Neural crest cell (in vitro differentiated cells): ENCODE measurements around the gene DLL4. TPM values are rescaled to one million over a fixed set of nuclear protein-coding genes. Genes with fewer than 3 reads are reported as not detected.

Experiments
- DNase-seq: peaks from one replicate; pipeline ENCODE4 v3.0.0; 2021; ENCODE audit warnings: low read depth, mixed read lengths, low spot score
- H3K27ac Mint-ChIP-seq: one replicate; pipeline ENCODE4 v1.8.0; 2021; ENCODE audit warnings: mild to moderate bottlenecking, mixed read lengths; ENCODE audit not compliant: unreplicated experiment
- H3K27me3 Mint-ChIP-seq: 2 replicates; pipeline ENCODE4 v1.8.0; 2021; ENCODE audit warnings: low read depth, mild to moderate bottlenecking, mixed read lengths
- H3K36me3 Mint-ChIP-seq: 2 replicates; pipeline ENCODE4 v1.8.0; 2021; ENCODE audit warnings: low read depth, mild to moderate bottlenecking, mixed read lengths
- H3K4me1 Mint-ChIP-seq: 2 replicates; pipeline ENCODE4 v1.8.0; 2021; ENCODE audit warnings: mixed read lengths
- H3K4me3 Mint-ChIP-seq: one replicate; pipeline ENCODE4 v1.8.0; 2021; ENCODE audit warnings: mild to moderate bottlenecking, mixed read lengths
- H3K9me3 Mint-ChIP-seq: 2 replicates; pipeline ENCODE4 v1.8.0; 2021; ENCODE audit warnings: mixed read lengths
- total RNA-seq: library from RNA; stranded (reverse); gene quantifications from 2 replicates; pipeline ENCODE4 v1.2.1, GENCODE V29; 2021
- TF ChIP-seq, protein P1 (sequence below): fragments of 200-600 bp; sonication (generic); conservative IDR thresholded peaks from 2 replicates; pipeline ENCODE4 v1.5.0; 2021; ENCODE audit warnings: antibody characterized with exemption, mild to moderate bottlenecking

DLL4 gene
- total RNA-seq, 1 donor from 2014 or later: 1.7 TPM

DNA sequence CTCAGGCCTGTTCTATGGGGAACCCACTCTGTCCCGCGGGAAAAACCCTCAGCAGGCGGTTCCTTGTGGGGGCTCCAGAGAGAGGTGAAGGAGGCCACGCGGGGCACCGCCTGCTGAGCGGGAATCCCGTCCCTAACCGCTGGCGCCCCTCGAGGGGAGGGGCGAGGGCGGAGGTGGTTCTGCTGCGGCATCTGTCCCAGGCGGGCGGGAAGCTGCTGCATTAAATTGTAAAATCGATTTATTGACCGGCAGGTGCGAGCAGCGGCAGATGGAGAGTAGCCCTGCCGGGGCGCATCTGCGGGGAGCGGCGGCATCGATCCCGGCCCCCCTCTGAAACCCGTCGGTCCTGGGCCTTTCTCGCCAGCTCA lies 3.7 kb upstream of the DLL4 start:
- H3K27ac Mint-ChIP-seq: no peak overlapping the region
- H3K4me1 Mint-ChIP-seq: peaks cover 30% of the 10 kb centered on the region
- H3K27me3 Mint-ChIP-seq: peaks cover 94% of the 10 kb centered on the region
- H3K4me3 Mint-ChIP-seq: peak overlapping the region; percentile 60
- TF ChIP-seq, protein P1, sequence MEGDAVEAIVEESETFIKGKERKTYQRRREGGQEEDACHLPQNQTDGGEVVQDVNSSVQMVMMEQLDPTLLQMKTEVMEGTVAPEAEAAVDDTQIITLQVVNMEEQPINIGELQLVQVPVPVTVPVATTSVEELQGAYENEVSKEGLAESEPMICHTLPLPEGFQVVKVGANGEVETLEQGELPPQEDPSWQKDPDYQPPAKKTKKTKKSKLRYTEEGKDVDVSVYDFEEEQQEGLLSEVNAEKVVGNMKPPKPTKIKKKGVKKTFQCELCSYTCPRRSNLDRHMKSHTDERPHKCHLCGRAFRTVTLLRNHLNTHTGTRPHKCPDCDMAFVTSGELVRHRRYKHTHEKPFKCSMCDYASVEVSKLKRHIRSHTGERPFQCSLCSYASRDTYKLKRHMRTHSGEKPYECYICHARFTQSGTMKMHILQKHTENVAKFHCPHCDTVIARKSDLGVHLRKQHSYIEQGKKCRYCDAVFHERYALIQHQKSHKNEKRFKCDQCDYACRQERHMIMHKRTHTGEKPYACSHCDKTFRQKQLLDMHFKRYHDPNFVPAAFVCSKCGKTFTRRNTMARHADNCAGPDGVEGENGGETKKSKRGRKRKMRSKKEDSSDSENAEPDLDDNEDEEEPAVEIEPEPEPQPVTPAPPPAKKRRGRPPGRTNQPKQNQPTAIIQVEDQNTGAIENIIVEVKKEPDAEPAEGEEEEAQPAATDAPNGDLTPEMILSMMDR: no peak
- H3K36me3 Mint-ChIP-seq: no peaks in the 10 kb centered on the region
- DNase-seq: no peak
- no peaks in the 10 kb centered on the region for H3K9me3 Mint-ChIP-seq

DNA sequence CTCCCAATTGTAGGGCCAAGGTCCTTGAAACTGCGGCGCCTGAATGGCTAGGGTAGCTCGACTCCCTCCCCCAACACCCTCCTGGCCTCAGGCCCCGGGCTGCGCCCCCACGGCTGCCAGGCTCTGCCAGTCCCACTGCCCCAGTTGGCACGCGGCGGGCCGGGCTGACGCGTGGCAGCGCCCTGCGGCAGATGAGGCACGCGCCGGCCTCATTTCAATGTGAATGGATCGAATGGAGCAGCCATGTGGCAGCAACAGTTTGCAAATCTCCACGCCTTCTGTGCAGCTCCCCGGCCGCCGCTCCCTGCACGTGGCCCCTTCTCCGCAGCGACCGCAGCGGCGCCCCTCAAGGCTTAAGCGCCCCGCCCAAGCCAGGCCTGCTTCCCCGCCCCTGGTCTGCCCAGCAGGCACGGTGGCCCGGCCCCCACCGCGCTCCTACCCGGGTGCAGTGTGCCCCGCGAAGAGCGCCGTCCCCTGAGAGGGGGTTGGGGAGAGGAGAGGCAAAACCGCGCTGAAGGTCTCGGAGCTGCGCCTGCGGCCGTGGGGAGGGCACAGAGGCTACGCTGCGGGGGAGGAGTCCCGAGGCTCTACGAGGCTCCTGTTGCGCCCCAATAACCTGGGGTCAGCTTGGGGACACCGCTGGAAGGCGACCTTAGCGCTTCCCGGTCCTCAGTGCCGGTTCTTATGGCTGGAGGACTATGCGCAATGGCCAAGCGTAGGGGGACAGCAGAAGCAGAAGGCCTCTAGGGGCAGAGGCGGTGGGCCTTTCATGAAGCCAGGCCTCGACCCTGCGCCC lies 3.1 kb upstream of the DLL4 start:
- TF ChIP-seq, protein P1: peak; percentile 15
- peak overlapping the region; percentile 66 for H3K4me3 Mint-ChIP-seq
- H3K4me1 Mint-ChIP-seq: peaks cover 36% of the 10 kb centered on the region
- no peak overlapping the region for H3K27ac Mint-ChIP-seq
- no peaks in the 10 kb centered on the region for H3K9me3 Mint-ChIP-seq
- peak; percentile 43 for DNase-seq
- no peaks in the 10 kb centered on the region for H3K36me3 Mint-ChIP-seq
- peaks cover 94% of the 10 kb centered on the region for H3K27me3 Mint-ChIP-seq

DNA sequence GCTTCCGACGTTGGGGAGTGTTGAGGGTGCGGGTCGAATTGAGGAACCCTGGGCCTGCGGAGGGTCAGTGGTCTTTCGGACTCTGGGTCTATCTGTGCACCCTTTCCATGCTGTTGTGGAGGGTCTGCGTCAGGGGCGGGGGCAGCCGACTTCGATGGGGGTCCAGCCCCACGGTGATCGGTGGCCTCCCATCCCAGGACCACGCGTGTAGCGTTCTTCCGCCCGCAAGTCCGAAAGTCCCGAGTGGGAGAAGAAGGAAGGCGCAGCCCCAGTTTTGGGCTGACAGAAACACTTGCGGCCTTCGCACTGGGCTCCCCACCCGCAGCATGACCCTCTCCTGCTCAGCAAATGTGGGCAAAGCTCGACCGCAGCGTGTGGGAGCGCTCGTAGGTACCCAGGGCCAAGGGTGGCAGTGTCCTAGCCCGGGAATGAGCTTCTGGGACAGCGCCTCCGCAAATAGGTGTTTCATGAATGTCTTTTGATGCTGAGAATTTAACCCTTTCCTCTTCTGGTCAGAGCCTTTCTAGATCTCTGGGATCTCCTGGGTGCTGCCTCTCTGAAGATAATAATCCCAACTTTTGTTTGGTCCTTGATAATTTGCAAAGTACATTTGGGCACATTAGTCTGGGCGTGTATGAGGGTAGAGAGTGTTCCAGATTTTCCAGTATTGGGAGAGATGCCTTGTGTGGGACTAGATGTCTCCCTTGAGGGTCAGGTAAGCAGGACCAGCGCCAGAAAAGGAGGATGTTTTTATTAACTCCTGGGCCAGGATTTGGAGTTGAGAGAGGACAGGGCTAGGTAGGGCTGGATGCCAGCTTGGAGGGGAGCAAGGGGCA lies 2.3 kb upstream of the DLL4 start:
- H3K27ac Mint-ChIP-seq: no peak overlapping the region
- H3K27me3 Mint-ChIP-seq: peaks cover 99% of the 10 kb centered on the region

DNA sequence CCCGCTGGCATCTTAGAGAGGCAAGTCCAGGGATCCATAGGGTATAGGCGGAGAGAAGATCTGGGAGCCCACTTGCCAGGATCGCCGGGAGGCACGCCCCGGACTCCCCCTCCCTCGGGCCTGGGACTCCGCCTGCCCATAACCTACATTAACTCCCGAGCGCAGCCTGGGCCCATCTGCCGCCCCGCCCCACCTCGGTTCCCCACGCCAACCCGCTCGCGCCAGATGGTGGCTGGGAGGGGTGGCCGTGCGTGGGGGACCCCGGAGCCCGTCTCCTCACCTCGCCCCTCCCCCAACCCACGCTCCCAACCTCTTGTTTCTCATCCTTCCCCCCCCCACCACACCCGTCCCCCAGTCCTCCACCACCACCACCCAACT lies 1.7 kb upstream of the DLL4 start:
- Mint-ChIP-seq H3K4me1 (peaks cover 41% of the 10 kb centered on the region), H3K36me3 (no peaks in the 10 kb centered on the region), H3K9me3 (no peaks in the 10 kb centered on the region), H3K4me3 (peak overlapping the region; percentile 61), H3K27me3 (peaks cover 99% of the 10 kb centered on the region), H3K27ac (no peak overlapping the region)
- TF ChIP-seq, protein P1: no peak
- no peak for DNase-seq

More for the DNA sequence above, 2.3 kb upstream of the DLL4 start:
- DNase-seq: no peak
- H3K4me3 Mint-ChIP-seq: peak overlapping the region; percentile 66
- no peaks in the 10 kb centered on the region for H3K36me3 Mint-ChIP-seq
- H3K9me3 Mint-ChIP-seq: no peaks in the 10 kb centered on the region
- H3K4me1 Mint-ChIP-seq: peaks cover 41% of the 10 kb centered on the region
- TF ChIP-seq, protein P1: no peak

DNA sequence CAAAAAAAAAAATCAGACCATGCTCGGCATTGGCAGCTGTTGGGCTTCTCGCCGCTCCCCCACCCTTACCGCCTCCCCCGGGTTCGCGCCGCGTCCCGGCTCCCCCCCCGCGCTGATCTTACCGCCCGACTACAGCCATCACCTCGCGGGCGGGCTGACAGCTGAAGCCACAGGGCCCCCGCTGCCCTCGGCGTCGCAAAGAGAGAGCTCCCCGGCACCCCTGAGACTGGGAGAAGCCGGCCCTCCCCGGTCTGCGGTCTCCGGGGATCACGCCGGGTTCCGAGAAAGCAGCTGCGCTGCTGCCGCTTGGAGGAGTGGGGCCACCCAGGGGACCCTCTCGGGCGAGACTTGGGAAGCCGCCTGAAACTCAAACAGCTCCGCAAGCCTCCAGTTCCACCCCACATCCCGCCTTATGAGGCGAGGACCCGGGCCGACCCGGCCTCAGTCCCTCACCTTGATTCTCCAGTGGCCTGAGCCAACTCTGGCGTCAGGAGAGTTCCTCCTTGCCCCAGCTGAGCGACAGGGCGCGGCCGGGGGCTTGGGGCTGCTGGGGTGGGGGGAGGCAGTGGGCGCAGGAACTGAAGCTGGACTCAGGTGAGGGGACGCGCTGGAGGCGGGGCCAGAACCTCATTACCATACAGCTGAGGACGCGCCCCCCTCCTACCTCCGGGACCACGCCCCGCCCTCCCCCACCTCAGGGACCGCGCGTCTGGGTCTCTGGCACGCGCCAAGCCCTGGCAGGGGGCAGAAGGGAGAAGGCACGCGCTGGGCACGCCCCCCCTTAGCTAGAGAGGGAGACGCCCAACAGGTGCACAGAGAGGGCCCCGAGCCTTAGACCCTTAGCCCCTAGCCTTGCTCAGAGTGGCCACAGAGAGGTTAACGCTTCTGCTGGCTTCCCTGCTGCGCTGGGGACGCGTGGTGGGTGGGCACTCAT lies 1.0 kb upstream of the DLL4 start:
- DNase-seq: no peak
- H3K27me3 Mint-ChIP-seq: peaks cover 98% of the 10 kb centered on the region
- peaks cover 41% of the 10 kb centered on the region for H3K4me1 Mint-ChIP-seq
- H3K27ac Mint-ChIP-seq: no peak overlapping the region
- H3K36me3 Mint-ChIP-seq: no peaks in the 10 kb centered on the region
- H3K4me3 Mint-ChIP-seq: peak overlapping the region; percentile 89
- H3K9me3 Mint-ChIP-seq: no peaks in the 10 kb centered on the region
- TF ChIP-seq, protein P1: no peak
